HEK293T (cell line): ENCODE measurements around the gene LMO7.

Experiments used
- HDGF ChIP-seq: fragments of 450-650 bp; IDR thresholded peaks from 2 replicates; pipeline ENCODE4 v1.6.1; 2017; ENCODE audit warnings: antibody characterized with exemption, borderline replicate concordance
- LEF1 ChIP-seq: fragments of 450-650 bp; IDR thresholded peaks from 2 replicates; pipeline ENCODE4 v1.6.1; 2017; ENCODE audit warnings: mild to moderate bottlenecking, borderline replicate concordance
- NFRKB ChIP-seq: fragments of 450-650 bp; IDR thresholded peaks from 2 replicates; pipeline ENCODE4 v1.6.1; 2016; ENCODE audit warnings: mild to moderate bottlenecking, moderate library complexity
- SUZ12 ChIP-seq: fragments of 450-650 bp; IDR thresholded peaks from 2 replicates; pipeline ENCODE4 v1.6.1; 2016; ENCODE audit warnings: mild to moderate bottlenecking
- TARDBP ChIP-seq: fragments of 450-650 bp; IDR thresholded peaks from 2 replicates; pipeline ENCODE4 v1.6.1; 2016

DNA sequence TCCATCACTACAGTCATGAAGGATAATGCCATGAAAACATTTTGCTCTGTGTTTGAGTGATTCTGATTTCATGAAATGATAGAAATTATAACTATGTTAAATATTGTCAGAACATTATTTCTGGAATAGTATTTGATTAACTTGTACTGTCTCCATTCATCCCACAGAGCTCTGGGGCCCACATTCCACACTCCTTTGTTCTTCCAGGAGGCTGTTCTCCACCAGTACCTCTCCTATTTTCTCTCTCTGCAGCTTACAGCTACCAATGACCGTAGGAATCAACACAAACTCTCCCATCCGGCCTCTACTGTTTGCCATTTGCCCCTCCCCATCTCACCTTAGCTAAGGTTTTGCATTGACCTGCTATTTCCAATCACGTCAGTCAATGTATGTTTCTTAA is 240.9 kb downstream of the LMO7 start:
- TF ChIP-seq LEF1 = no peak
- TF ChIP-seq NFRKB = no peak
- no peak for TF ChIP-seq TARDBP
- TF ChIP-seq SUZ12 = no peak
- TF ChIP-seq HDGF = no peak
